Measurements from ENCODE around the gene TIAM1. TPM values are rescaled to one million over a fixed set of nuclear protein-coding genes. Genes with fewer than 3 reads are reported as not detected.

TIAM1 gene
- total RNA-seq, 1 donor from 2014 or later: 23.3 TPM

DNA sequence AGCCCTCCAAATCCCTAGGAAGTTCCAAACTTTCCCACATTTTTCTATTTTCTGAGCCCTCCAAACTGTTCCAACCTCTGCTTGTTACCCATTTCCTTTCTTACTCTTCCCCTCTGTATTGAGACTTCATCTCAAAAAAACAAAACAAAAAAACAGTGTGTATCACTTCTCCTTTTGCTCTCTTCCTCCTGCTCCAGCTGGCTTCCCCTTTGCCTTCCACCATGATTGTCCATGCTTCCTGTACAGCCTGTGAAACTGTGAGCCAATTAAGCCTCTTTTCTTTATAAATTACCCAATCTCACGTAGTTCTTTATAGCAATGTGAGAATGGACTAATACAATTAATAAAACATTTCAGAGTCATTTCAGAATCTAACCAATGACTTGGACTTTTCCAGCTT, 236.2 kb downstream of the TIAM1 start:
- H3K36me3 Mint-ChIP-seq (ENCODE audit: unreplicated experiment): peaks cover 15% of the 10 kb centered on the region
- no peak for DNase-seq
- H3K4me1 Mint-ChIP-seq (ENCODE audit: low read depth, unreplicated experiment): no peaks in the 10 kb centered on the region
- no peaks in the 10 kb centered on the region for H3K27me3 Mint-ChIP-seq (ENCODE audit: unreplicated experiment)
- H3K27ac Mint-ChIP-seq (ENCODE audit: unreplicated experiment): no peak overlapping the region
- H3K9me3 Mint-ChIP-seq (ENCODE audit: unreplicated experiment): peaks cover 5% of the 10 kb centered on the region
- TF ChIP-seq, protein P1, sequence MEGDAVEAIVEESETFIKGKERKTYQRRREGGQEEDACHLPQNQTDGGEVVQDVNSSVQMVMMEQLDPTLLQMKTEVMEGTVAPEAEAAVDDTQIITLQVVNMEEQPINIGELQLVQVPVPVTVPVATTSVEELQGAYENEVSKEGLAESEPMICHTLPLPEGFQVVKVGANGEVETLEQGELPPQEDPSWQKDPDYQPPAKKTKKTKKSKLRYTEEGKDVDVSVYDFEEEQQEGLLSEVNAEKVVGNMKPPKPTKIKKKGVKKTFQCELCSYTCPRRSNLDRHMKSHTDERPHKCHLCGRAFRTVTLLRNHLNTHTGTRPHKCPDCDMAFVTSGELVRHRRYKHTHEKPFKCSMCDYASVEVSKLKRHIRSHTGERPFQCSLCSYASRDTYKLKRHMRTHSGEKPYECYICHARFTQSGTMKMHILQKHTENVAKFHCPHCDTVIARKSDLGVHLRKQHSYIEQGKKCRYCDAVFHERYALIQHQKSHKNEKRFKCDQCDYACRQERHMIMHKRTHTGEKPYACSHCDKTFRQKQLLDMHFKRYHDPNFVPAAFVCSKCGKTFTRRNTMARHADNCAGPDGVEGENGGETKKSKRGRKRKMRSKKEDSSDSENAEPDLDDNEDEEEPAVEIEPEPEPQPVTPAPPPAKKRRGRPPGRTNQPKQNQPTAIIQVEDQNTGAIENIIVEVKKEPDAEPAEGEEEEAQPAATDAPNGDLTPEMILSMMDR (IDR thresholded peaks at IDR 0.05; ENCODE audit: partially characterized antibody, unreplicated experiment): no peak
- H3K4me3 Mint-ChIP-seq (ENCODE audit: unreplicated experiment): no peak overlapping the region

DNA sequence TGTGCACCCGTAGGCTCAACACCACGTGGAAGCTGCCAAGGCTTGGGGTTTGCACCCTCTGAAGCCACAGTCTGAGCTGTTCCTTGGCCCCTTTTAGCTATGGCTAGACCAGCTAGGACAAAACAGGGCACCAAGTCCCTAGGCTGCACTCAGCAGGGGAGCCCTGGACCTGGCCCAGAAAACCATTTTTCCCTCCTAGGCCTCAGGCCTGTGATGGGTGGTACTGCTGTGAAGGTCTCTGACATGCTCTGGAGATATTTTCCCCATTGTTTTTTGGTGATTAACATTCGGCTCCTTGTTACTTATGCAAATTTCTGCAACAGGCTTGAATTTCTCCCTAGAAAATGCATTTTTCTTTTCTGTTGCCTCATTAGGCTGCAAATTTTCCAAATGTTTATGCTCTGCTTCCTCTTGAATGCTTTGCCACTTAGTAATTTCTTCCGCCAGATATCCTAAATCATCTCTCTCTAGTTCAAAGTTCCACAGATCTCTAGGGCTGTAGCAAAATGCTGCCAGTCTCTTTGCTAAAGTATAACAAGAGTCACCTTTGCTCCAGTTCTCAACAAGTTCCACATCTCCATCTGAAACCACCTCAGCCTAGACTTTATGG, 236.8 kb downstream of the TIAM1 start:
- Mint-ChIP-seq H3K9me3 (ENCODE audit: unreplicated experiment) (peaks cover 5% of the 10 kb centered on the region), H3K27me3 (ENCODE audit: unreplicated experiment) (no peaks in the 10 kb centered on the region), H3K4me1 (ENCODE audit: low read depth, unreplicated experiment) (no peaks in the 10 kb centered on the region), H3K4me3 (ENCODE audit: unreplicated experiment) (no peak overlapping the region), H3K27ac (ENCODE audit: unreplicated experiment) (no peak overlapping the region), H3K36me3 (ENCODE audit: unreplicated experiment) (peaks cover 15% of the 10 kb centered on the region)
- TF ChIP-seq, protein P1 (IDR thresholded peaks at IDR 0.05; ENCODE audit: partially characterized antibody, unreplicated experiment): no peak
- DNase-seq: no peak

DNA sequence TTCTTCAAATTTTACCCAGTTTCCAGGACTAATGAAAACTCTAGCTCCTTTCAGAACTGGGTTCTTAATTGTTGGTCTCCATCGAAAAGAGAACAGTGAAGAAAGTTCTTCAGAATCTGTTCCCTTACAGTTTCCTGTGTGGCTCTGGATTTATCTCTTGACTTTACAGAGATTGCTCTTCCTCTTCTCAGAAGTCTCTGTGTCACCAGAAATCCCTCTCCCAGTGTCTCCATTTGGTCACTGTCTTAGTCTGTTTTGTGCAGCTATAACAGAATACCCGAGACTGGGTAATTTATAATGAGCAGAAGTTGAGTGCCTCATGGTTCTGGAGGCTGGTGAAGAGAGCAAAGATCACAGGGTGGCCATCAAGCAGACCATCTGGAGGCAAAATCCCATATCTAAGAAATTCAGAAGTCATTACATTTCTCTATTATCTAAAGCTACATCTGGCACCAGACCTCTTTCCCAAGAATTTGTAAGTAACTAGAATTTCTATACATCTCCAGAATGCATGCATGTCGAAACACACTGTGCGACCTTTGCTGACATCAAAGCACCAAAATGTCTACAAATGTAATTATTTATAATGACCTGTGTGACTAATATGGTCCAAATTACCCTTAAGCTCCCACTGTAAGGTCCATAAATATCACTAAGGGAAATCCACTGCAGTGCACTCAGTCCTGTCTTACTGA, 240.3 kb downstream of the TIAM1 start:
- no peaks in the 10 kb centered on the region for H3K4me1 Mint-ChIP-seq (ENCODE audit: low read depth, unreplicated experiment)
- H3K27me3 Mint-ChIP-seq (ENCODE audit: unreplicated experiment): no peaks in the 10 kb centered on the region
- no peak overlapping the region for H3K4me3 Mint-ChIP-seq (ENCODE audit: unreplicated experiment)
- H3K27ac Mint-ChIP-seq (ENCODE audit: unreplicated experiment): no peak overlapping the region
- peaks cover 5% of the 10 kb centered on the region for H3K9me3 Mint-ChIP-seq (ENCODE audit: unreplicated experiment)
- peaks cover 15% of the 10 kb centered on the region for H3K36me3 Mint-ChIP-seq (ENCODE audit: unreplicated experiment)
- TF ChIP-seq, protein P1 (IDR thresholded peaks at IDR 0.05; ENCODE audit: partially characterized antibody, unreplicated experiment): no peak
- DNase-seq: no peak

DNA sequence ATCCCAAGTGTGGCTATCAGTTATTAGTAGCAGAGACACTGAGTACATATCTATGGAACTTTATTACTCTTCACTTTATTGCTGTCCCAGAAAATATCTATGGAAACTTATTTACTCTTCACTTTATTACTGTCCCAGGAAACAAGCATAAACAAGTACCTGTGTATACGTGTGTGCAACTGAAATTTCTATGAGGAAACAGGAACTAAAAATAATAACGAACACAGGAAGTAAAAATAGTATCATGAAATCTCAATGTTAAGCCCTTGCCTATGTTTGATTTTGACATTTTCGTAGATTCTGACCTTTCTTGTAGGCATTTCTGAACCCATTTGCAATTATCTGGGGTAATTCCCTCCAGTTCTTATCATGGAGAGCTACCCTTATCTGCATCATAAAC, 240.9 kb downstream of the TIAM1 start:
- Mint-ChIP-seq H3K27ac (ENCODE audit: unreplicated experiment) (no peak overlapping the region), H3K36me3 (ENCODE audit: unreplicated experiment) (peaks cover 15% of the 10 kb centered on the region), H3K27me3 (ENCODE audit: unreplicated experiment) (no peaks in the 10 kb centered on the region), H3K9me3 (ENCODE audit: unreplicated experiment) (peaks cover 5% of the 10 kb centered on the region), H3K4me1 (ENCODE audit: low read depth, unreplicated experiment) (no peaks in the 10 kb centered on the region), H3K4me3 (ENCODE audit: unreplicated experiment) (no peak overlapping the region)
- DNase-seq: no peak
- TF ChIP-seq, protein P1 (IDR thresholded peaks at IDR 0.05; ENCODE audit: partially characterized antibody, unreplicated experiment): no peak

DNA sequence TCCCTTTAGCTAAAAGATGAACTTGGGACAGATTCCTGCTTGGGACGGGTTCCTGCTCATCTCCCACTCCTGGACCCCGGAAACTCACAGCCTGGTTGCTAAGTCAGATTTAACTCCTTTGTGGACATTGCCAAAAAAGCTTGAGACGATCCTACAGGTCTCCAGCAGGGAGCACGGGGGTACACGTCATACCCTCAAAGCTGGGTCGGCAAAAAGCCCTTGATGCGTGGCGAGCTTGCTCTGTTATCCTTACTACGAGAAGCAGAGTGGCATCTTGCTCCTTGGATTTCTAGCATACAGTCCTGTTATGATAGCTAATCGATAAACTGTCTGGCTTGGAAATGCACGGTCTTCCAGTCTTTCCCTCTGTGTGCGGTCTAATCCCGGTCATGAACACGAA, 244.9 kb downstream of the TIAM1 start:
- Mint-ChIP-seq H3K27ac (ENCODE audit: unreplicated experiment) (no peak overlapping the region), H3K27me3 (ENCODE audit: unreplicated experiment) (no peaks in the 10 kb centered on the region), H3K4me1 (ENCODE audit: low read depth, unreplicated experiment) (no peaks in the 10 kb centered on the region), H3K36me3 (ENCODE audit: unreplicated experiment) (no peaks in the 10 kb centered on the region), H3K9me3 (ENCODE audit: unreplicated experiment) (peaks cover 3% of the 10 kb centered on the region), H3K4me3 (ENCODE audit: unreplicated experiment) (no peak overlapping the region)
- DNase-seq: no peak
- TF ChIP-seq, protein P1 (IDR thresholded peaks at IDR 0.05; ENCODE audit: partially characterized antibody, unreplicated experiment): no peak
